Activated CD8-positive, alpha-beta T cell treated with anti-CD3 and anti-CD28 coated beads, Interleukin-2, amount 10 ng/mL, durations not matched to agents 7 days and 5 days (primary cell): ENCODE measurements around the gene IREB2. TPM values are rescaled to one million over a fixed set of nuclear protein-coding genes. Genes with fewer than 3 reads are reported as not detected.

Source experiments
- ATAC-seq: fragments of 150-1000 bp; cut with Tn5 transposase; one replicate; pipeline ENCODE4 v1.10.0; 2021; ENCODE audit warnings: moderate library complexity
- CTCF ChIA-PET: fragments of 350-600 bp; sonication (Branson Sonifier 250); formaldehyde crosslinking; loops from one replicate; lab custom pipeline; 2021; ENCODE audit warnings: antibody characterized with exemption; lab: Charles Lee
- POLR2A ChIA-PET: fragments of 350-600 bp; sonication (Branson Sonifier 250); formaldehyde crosslinking; loops from one replicate; lab custom pipeline; 2021; ENCODE audit warnings: antibody characterized with exemption; lab: Charles Lee
- DNase-seq: peaks from one replicate; pipeline ENCODE4 v3.0.0-alpha.2; 2020
- H3K27ac Mint-ChIP-seq: one replicate; pipeline ENCODE4 v1.8.0; 2021; ENCODE audit warnings: mild to moderate bottlenecking, mixed read lengths
- H3K27me3 Mint-ChIP-seq: one replicate; pipeline ENCODE4 v1.8.0; 2021; ENCODE audit warnings: low read depth, mixed read lengths
- H3K36me3 Mint-ChIP-seq: one replicate; pipeline ENCODE4 v1.8.0; 2021; ENCODE audit warnings: low read depth, mixed read lengths
- H3K4me1 Mint-ChIP-seq: one replicate; pipeline ENCODE4 v1.8.0; 2021; ENCODE audit warnings: low read depth, mixed read lengths
- H3K4me3 Mint-ChIP-seq: one replicate; pipeline ENCODE4 v1.8.0; 2021; ENCODE audit warnings: mild to moderate bottlenecking, mixed read lengths
- H3K9me3 Mint-ChIP-seq: one replicate; pipeline ENCODE4 v1.8.0; 2022; ENCODE audit warnings: mixed read lengths; ENCODE audit not compliant: insufficient read depth
- total RNA-seq, 2 experiments: library from RNA; stranded (reverse); gene quantifications; one replicate each; pipeline ENCODE4 v1.2.3, GENCODE V29; 2021

Gene IREB2
- total RNA-seq, 2 experiments from 2014 or later, result 52.5 to 62.4 TPM

DNA sequence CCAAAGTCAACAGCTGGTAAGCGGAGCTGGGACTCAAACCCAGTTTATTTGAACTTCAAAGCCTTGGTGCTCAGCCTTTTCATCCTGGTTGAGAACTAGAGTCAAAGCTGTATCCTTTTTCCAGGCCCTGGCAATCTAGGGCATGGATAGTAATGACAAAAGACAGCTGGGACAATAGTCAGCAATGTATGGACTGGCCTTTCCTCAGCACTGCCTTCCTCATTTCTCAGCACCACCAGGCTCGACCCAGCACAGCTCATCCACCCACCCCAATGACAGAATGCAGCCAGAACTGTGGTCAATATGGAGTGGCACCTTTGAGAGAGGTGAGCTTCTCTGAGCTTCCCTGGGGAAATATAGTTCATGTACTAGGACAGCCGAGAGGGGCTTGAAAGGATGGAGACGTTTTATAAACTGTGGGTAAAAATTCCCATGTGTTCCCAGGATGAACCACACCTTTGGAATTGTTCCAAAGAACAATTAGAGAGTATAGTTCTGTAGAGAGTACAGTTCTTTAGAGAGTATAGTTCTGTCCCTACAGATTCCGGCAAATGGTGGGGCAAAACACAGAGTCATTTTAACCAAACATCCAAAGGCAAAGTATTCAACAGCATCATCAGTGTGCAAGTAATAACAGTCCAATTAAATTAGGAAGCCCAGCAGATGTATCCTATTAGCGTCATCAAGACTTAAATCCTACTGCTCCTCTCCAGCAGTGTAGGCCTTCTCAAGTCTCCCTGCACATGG is 30.2 kb upstream of the IREB2 start:
- Mint-ChIP-seq H3K9me3 (no peaks in the 10 kb centered on the region), H3K4me3 (no peak overlapping the region), H3K27ac (no peak overlapping the region), H3K4me1 (no peaks in the 10 kb centered on the region), H3K27me3 (peaks cover 8% of the 10 kb centered on the region), H3K36me3 (no peaks in the 10 kb centered on the region)
- ATAC-seq (no peak), DNase-seq (no peak)
- POLR2A ChIA-PET, result no interaction called here
- CTCF ChIA-PET, result interaction anchor here (1.2 kb wide), 1 partner anchor 15 kb away, joined by 3 read pairs; no protein-coding TSS in a partner anchor

DNA sequence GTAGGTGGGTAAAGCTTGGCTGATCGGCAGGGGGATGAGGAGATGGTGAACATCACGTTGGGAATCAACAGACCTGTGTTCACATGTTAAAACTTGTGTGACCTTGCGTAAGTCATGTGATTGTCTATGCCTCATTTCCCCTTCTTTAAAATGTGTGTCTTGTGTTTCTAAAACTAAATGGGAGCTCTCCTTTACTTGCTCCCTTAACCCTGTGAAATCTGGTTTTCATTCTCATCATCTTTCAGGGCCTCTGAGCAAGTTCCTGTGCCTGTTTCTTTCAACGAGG is 29.7 kb upstream of the IREB2 start:
- H3K27ac Mint-ChIP-seq, result no peak overlapping the region
- no peak overlapping the region for H3K4me3 Mint-ChIP-seq
- no peak for ATAC-seq
- H3K27me3 Mint-ChIP-seq, result peaks cover 8% of the 10 kb centered on the region
- H3K9me3 Mint-ChIP-seq, result no peaks in the 10 kb centered on the region
- ChIA-PET POLR2A (no interaction called here), CTCF (no interaction called here)
- no peak for DNase-seq
- H3K4me1 Mint-ChIP-seq, result no peaks in the 10 kb centered on the region
- no peaks in the 10 kb centered on the region for H3K36me3 Mint-ChIP-seq

DNA sequence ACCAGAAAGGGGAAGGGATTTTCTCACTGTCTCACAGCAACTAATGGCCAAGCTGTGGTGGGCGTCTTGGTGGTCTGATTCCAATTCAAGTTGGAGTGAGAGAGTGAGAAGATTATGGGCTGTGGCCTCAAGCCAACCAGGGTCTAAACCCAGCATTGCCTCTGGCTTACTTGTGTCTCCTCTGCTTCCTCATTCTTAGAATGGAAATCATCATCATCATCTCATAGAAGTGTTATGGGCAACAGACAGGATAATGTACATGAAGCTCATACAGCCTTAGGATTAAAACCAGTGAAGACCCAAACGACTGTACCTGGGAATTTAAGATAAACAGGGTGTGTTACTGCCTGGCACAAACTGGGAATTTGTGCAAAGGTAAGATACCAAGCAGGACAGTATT is 29.1 kb upstream of the IREB2 start:
- Mint-ChIP-seq H3K27ac (no peak overlapping the region), H3K36me3 (no peaks in the 10 kb centered on the region), H3K4me3 (no peak overlapping the region), H3K27me3 (peaks cover 8% of the 10 kb centered on the region), H3K4me1 (no peaks in the 10 kb centered on the region), H3K9me3 (no peaks in the 10 kb centered on the region)
- ChIA-PET POLR2A (interaction anchor here (0.7 to 0.9 kb wide), 2 partner anchors 131 to 196 kb away, joined by 3 to 4 read pairs; partner anchors contain the start of gene PSMA4), CTCF (interaction anchor here (1.0 kb wide), 1 partner anchor 14 kb away, joined by 6 read pairs; no protein-coding TSS in a partner anchor)
- ATAC-seq, result no peak
- DNase-seq, result no peak

DNA sequence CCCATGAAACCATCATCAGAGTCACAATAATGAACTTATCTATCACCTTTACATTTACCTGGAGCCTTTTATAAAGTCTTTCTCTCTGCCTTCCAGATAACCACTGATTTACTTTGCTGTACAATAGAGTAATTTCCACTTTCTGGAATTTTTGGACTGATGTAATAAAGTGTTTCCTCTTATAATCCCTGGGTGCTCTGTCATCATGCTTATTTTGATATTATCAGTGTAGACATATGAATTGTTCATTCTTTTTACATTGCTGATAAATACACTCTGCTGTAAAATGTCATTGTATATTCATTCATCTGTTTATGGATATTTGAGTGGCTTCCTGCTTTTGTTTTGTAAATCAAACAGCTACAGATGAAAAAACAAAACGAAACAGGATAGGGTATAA is 27.0 kb upstream of the IREB2 start:
- Mint-ChIP-seq H3K36me3 (no peaks in the 10 kb centered on the region), H3K4me3 (no peak overlapping the region), H3K27me3 (peaks cover 14% of the 10 kb centered on the region), H3K27ac (no peak overlapping the region), H3K9me3 (no peaks in the 10 kb centered on the region), H3K4me1 (no peaks in the 10 kb centered on the region)
- DNase-seq (no peak), ATAC-seq (no peak)
- ChIA-PET POLR2A (no interaction called here), CTCF (interaction anchor here (1.2 kb wide), 1 partner anchor 11 kb away, joined by 5 read pairs; no protein-coding TSS in a partner anchor)

DNA sequence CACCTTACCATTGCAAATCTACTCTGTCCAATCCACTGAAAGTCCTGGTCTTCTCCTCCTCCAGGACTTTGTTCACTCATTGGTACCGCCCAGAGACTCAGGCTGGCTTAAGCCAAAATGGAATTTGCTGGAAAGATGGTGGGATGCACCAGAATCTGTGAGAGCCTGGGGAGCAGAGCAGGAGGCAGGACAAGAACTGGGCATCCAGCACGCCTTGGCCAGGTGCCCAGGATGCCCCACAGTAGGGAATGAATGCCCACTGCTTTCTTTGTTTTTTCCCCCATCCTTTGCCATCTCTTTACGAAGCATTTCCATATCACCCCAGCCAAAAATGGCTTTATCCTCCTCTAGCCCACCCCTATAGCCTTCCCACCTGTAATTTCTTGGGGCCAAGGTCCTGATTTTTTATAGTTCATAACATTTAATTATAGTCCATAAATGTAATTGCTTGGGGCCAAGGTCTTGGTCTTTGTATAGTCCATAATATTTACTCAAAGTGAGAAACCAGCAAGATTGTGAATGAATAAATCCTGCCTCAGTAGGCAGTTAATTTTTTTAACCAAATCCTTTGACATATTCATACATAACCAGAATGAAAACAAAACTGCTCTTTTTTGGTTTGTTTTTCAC is 23.3 kb upstream of the IREB2 start:
- no peak for DNase-seq
- POLR2A ChIA-PET, result no interaction called here
- no peaks in the 10 kb centered on the region for H3K9me3 Mint-ChIP-seq
- CTCF ChIA-PET, result interaction anchor here (1.1 kb wide), 1 partner anchor 115 kb away, joined by 3 read pairs; the partner anchor contains the start of gene SKIC8
- no peaks in the 10 kb centered on the region for H3K4me1 Mint-ChIP-seq
- no peak for ATAC-seq
- no peaks in the 10 kb centered on the region for H3K36me3 Mint-ChIP-seq
- no peak overlapping the region for H3K4me3 Mint-ChIP-seq
- peaks cover 18% of the 10 kb centered on the region for H3K27me3 Mint-ChIP-seq
- H3K27ac Mint-ChIP-seq, result no peak overlapping the region

DNA sequence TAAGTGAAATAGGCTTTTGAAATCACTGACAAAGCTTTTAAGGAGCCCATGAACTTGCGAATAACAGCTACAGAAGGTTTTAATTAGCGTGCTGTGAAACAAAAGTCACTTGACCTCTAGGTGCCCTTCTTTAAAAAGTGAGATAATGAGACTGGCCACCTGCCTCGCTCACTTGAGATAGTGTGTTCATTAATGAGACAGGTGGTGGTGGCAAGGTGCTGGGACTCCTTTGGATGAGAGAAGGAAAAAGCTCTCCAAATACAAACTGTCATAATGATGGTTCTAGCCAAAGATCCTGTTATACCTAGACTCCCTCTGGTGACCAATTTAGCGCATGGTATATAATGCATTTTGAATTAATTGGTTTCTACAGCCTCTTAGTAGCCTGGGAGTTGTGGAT is 22.7 kb upstream of the IREB2 start:
- no peaks in the 10 kb centered on the region for H3K9me3 Mint-ChIP-seq
- H3K4me3 Mint-ChIP-seq, result no peak overlapping the region
- ATAC-seq, result no peak
- no peaks in the 10 kb centered on the region for H3K36me3 Mint-ChIP-seq
- H3K27ac Mint-ChIP-seq, result no peak overlapping the region
- ChIA-PET POLR2A (no interaction called here), CTCF (interaction anchor here (1.1 kb wide), 1 partner anchor 116 kb away, joined by 3 read pairs; the partner anchor contains the start of gene SKIC8)
- H3K27me3 Mint-ChIP-seq, result peaks cover 20% of the 10 kb centered on the region
- no peaks in the 10 kb centered on the region for H3K4me1 Mint-ChIP-seq
- DNase-seq, result no peak

DNA sequence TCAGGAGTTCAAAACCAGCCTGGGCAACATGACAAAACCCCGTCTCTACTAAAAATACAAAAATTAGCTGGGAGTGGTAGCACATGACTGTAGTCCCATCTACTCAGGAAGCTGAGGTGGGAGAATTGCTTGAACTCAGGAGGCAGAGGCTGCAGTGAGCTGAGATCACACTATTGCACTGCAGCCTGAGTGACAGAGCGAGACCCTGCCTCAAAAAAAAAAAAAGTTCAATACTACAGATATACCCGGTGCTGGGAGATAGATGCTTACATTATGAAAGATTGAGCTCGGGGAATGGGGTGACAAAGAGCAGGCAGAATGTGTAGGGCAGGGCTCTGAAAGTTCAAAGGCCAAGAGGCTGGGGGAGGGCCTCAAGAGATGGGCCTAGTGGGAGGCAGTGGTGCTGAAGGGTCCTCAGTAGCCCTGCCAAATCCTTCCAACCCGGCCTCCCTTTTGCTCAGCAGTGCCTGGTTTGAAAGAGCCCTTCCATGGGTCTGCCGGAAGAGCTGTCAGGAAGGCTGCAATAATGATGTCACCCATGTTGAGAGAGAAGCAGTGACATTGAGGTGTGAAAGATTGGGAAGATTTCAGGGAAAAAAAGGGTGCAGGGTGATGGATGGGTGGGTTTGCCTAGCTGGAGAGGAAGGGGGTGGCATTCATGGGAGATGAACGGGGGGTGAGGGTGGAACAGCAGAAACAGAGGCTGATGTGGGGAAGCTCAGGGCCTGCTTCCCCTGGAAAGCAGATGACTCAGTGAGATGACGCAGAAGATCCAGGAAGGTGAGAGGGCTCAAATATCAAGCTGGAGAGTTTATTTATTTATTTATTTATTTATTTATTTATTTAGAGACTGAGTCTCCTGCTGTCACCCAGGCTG is 20.0 kb upstream of the IREB2 start:
- H3K4me1 Mint-ChIP-seq, result peaks cover 3% of the 10 kb centered on the region
- H3K36me3 Mint-ChIP-seq, result no peaks in the 10 kb centered on the region
- H3K4me3 Mint-ChIP-seq, result no peak overlapping the region
- no peak for ATAC-seq
- no peak overlapping the region for H3K27ac Mint-ChIP-seq
- H3K27me3 Mint-ChIP-seq, result peaks cover 16% of the 10 kb centered on the region
- H3K9me3 Mint-ChIP-seq, result no peaks in the 10 kb centered on the region
- ChIA-PET POLR2A (interaction anchor here (0.7 to 1.1 kb wide), 2 partner anchors 118 to 514 kb away, joined by 3 to 4 read pairs; partner anchors contain the start of gene SKIC8), CTCF (interaction anchor here (1.1 to 1.9 kb wide), 4 partner anchors 11 to 109 kb away, joined by 3 to 6 read pairs (median 3); partner anchors contain the start of gene IREB2)
- no peak for DNase-seq

DNA sequence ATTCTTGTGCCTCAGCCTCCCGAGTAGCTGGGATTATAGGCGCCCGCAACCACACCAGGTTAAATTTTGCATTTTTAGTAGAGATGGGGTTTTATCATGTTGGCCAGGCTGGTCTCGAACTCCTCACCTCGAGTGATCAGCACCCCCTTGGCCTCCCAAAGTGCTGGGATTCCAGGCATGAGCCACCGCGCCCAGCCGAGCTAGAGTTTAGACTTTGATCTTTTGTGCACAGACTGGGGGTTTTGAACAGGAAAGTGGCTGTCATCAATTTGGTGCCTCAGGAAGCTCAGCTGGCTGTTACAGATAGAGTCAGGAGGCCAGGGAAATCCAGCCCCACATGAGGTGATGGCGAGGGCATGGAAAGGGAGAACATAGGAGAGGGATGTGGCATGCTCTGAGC is 19.3 kb upstream of the IREB2 start:
- Mint-ChIP-seq H3K4me3 (no peak overlapping the region), H3K27ac (no peak overlapping the region), H3K4me1 (peaks cover 3% of the 10 kb centered on the region), H3K27me3 (peaks cover 16% of the 10 kb centered on the region), H3K36me3 (no peaks in the 10 kb centered on the region), H3K9me3 (no peaks in the 10 kb centered on the region)
- no peak for ATAC-seq
- DNase-seq, result no peak
- ChIA-PET POLR2A (interaction anchor here (1.1 kb wide), 1 partner anchor 119 kb away, joined by 4 read pairs; the partner anchor contains the start of gene SKIC8), CTCF (interaction anchor here (1.1 to 1.3 kb wide), 3 partner anchors 10 to 108 kb away, joined by 3 read pairs; partner anchors contain the start of gene IREB2)

DNA sequence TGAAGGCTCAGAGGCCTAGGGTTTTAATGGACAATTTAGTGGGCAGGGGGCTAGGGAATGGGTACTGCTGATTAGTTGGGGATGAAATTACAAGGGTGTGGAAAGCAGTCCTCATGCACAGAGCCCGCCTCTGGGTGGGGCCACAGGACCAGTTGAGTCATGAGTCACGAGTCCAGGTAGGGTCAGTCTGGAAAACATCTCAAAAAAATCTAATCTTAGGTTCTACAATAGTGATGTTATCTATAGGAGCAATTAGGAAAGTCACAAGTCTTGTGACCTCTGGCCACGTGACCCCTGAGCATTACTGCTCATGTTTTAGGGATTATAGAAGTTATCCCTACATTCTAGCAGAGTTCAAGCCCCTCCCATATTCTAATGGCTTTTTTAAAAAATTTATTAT is 18.6 kb upstream of the IREB2 start:
- no peak for ATAC-seq
- ChIA-PET POLR2A (no interaction called here), CTCF (interaction anchor here (1.1 to 1.2 kb wide), 2 partner anchors 9 to 108 kb away, joined by 3 read pairs; no protein-coding TSS in a partner anchor)
- Mint-ChIP-seq H3K4me3 (no peak overlapping the region), H3K27me3 (peaks cover 17% of the 10 kb centered on the region), H3K36me3 (no peaks in the 10 kb centered on the region), H3K9me3 (no peaks in the 10 kb centered on the region), H3K4me1 (peaks cover 3% of the 10 kb centered on the region), H3K27ac (no peak overlapping the region)
- DNase-seq, result no peak

DNA sequence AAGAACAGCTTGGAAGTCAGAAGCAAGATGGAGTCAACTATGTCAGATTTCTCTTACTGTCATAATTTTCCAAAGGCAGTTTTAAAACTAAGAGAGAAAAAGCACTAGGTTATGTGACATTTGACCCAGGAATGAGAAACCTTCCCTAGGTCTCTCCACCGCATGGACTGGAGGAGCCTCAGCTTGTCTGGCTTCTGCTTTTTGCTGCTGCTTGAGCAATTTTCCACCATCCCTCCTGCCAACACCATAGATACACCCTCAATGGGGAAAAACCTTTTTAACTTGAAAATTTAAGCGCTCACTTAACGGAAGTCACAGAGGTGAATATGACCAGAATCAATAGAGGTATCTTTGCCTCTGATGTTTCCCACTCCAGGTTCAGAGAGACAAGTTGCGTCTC is 17.8 kb upstream of the IREB2 start:
- peaks cover 18% of the 10 kb centered on the region for H3K27me3 Mint-ChIP-seq
- DNase-seq (no peak), ATAC-seq (no peak)
- CTCF ChIA-PET, result interaction anchor here (5.6 kb wide), 1 partner anchor 111 kb away, joined by 71 read pairs; no protein-coding TSS in a partner anchor
- no peak overlapping the region for H3K4me3 Mint-ChIP-seq
- no peaks in the 10 kb centered on the region for H3K9me3 Mint-ChIP-seq
- no peak overlapping the region for H3K27ac Mint-ChIP-seq
- no peaks in the 10 kb centered on the region for H3K36me3 Mint-ChIP-seq
- H3K4me1 Mint-ChIP-seq, result peaks cover 5% of the 10 kb centered on the region
- POLR2A ChIA-PET, result no interaction called here

DNA sequence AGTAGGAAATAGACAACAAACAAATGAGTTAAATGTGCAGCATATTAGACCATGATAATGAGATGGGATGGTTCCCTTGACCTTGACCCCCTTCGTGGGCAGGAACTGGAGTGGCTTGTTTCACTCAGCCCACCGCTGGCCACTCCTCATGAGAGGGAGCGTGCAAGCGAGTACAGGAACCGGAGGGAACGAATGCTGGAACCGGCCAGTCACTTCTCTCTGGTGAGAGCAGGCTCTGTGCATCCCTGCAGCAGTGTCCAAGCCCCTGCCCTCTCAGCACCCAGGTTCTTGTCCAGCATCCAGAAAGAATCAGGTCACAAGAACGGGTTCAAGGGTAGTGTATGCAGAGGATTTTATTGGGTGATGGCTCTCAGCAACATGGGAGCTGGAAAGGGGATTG is 17.2 kb upstream of the IREB2 start:
- Mint-ChIP-seq H3K4me1 (peaks cover 10% of the 10 kb centered on the region), H3K9me3 (no peaks in the 10 kb centered on the region), H3K27ac (no peak overlapping the region), H3K36me3 (no peaks in the 10 kb centered on the region), H3K4me3 (no peak overlapping the region), H3K27me3 (peaks cover 18% of the 10 kb centered on the region)
- DNase-seq (no peak), ATAC-seq (no peak)
- ChIA-PET CTCF (interaction anchor here (1.1 to 5.6 kb wide), 3 partner anchors 17 to 186 kb away, joined by 3 to 71 read pairs (median 33); partner anchors contain the start of gene IREB2), POLR2A (no interaction called here)
